WTC11 (cell line): ENCODE data around the gene INMT. TPM values are rescaled to one million over a fixed set of nuclear protein-coding genes. Genes with fewer than 3 reads are reported as not detected.

Experiments used
- ATAC-seq: fragments of 200-7000 bp; cut with Tn5 transposase; 2 replicates; pipeline ENCODE4 v1.10.0; 2021; ENCODE audit warnings: mild to moderate bottlenecking, moderate library complexity
- CTCF ChIA-PET: fragments of 300-600 bp; sonication (Branson Sonifier 250); formaldehyde crosslinking; loops from one replicate; lab custom pipeline; 2021; ENCODE audit warnings: antibody characterized with exemption; lab: Charles Lee
- POLR2A ChIA-PET: fragments of 350-600 bp; sonication (Branson Sonifier 250); formaldehyde crosslinking; loops from one replicate; lab custom pipeline; 2021; ENCODE audit warnings: antibody characterized with exemption; lab: Charles Lee
- DNase-seq: peaks from one replicate; pipeline ENCODE4 v3.0.0; 2021; ENCODE audit warnings: low spot score
- H3K27ac Mint-ChIP-seq: 2 replicates; pipeline ENCODE4 v1.8.0; 2021; ENCODE audit warnings: mixed read lengths
- H3K27me3 Mint-ChIP-seq: 2 replicates; pipeline ENCODE4 v1.8.0; 2021; ENCODE audit warnings: low read depth, mild to moderate bottlenecking, moderate library complexity, mixed read lengths
- H3K36me3 Mint-ChIP-seq: 2 replicates; pipeline ENCODE4 v1.8.0; 2021; ENCODE audit warnings: mixed read lengths
- H3K4me1 Mint-ChIP-seq: 2 replicates; pipeline ENCODE4 v1.8.0; 2022; ENCODE audit warnings: mixed read lengths
- H3K4me3 Mint-ChIP-seq: 2 replicates; pipeline ENCODE4 v1.8.0; 2021; ENCODE audit warnings: mild to moderate bottlenecking, moderate library complexity, mixed read lengths
- H3K9me3 Mint-ChIP-seq: 2 replicates; pipeline ENCODE4 v1.8.0; 2021; ENCODE audit warnings: mixed read lengths
- ATF3 ChIP-seq: sonication (generic); formaldehyde crosslinking; conservative IDR thresholded peaks from 2 replicates; pipeline ENCODE4 v1.8.1; 2022; ENCODE audit warnings: mild to moderate bottlenecking, missing genetic modification reagents
- CREB1 ChIP-seq: sonication (generic); formaldehyde crosslinking; IDR thresholded peaks from 2 replicates; pipeline ENCODE4 v1.8.0; 2023; ENCODE audit warnings: mild to moderate bottlenecking, missing genetic modification reagents
- GABPB1 ChIP-seq: sonication (generic); formaldehyde crosslinking; IDR thresholded peaks from 2 replicates; pipeline ENCODE4 v1.8.1; 2023; ENCODE audit warnings: mild to moderate bottlenecking, missing genetic modification reagents
- JAZF1 ChIP-seq: fragments of 250-450 bp; sonication (Bioruptor Pico); IDR thresholded peaks from 2 replicates; pipeline ENCODE4 v1.9.0; 2021; ENCODE audit warnings: moderate library complexity, mild to moderate bottlenecking, inconsistent platforms
- KAT7 ChIP-seq: sonication (generic); formaldehyde crosslinking; IDR thresholded peaks from 2 replicates; pipeline ENCODE4 v1.8.1; 2023; ENCODE audit warnings: missing genetic modification reagents, mild to moderate bottlenecking, borderline replicate concordance
- NFATC4 ChIP-seq: fragments of 250-450 bp; sonication (Bioruptor Pico); IDR thresholded peaks from 2 replicates; pipeline ENCODE4 v1.9.0; 2021; ENCODE audit warnings: mild to moderate bottlenecking
- NR1H2 ChIP-seq: sonication (generic); formaldehyde crosslinking; IDR thresholded peaks from 2 replicates; pipeline ENCODE4 v1.9.0; 2021; ENCODE audit warnings: mild to moderate bottlenecking, moderate library complexity, missing genetic modification reagents
- SOX15 ChIP-seq: fragments of 250-450 bp; sonication (Bioruptor Pico); IDR thresholded peaks from 2 replicates; pipeline ENCODE4 v1.9.0; 2021; ENCODE audit warnings: mild to moderate bottlenecking
- SP1 ChIP-seq: sonication (generic); formaldehyde crosslinking; conservative IDR thresholded peaks from 2 replicates; pipeline ENCODE4 v1.8.1; 2022; ENCODE audit warnings: missing genetic modification reagents
- STAT6 ChIP-seq: sonication (generic); formaldehyde crosslinking; conservative IDR thresholded peaks from 2 replicates; pipeline ENCODE4 v1.8.1; 2023; ENCODE audit warnings: mild to moderate bottlenecking, low read depth, missing genetic modification reagents, moderate library complexity
- TCF7 ChIP-seq: sonication (generic); formaldehyde crosslinking; IDR thresholded peaks from 2 replicates; pipeline ENCODE4 v1.8.0; 2022; ENCODE audit warnings: mild to moderate bottlenecking, low read depth, missing genetic modification reagents, moderate library complexity
- TEAD1 ChIP-seq: sonication (generic); formaldehyde crosslinking; IDR thresholded peaks from 2 replicates; pipeline ENCODE4 v1.8.0; 2022; ENCODE audit warnings: mild to moderate bottlenecking, missing genetic modification reagents
- USF2 ChIP-seq: sonication (generic); formaldehyde crosslinking; IDR thresholded peaks from 2 replicates; pipeline ENCODE4 v1.8.1; 2023; ENCODE audit warnings: mild to moderate bottlenecking, missing genetic modification reagents, moderate library complexity
- ZNF317 ChIP-seq: sonication (generic); formaldehyde crosslinking; IDR thresholded peaks from 2 replicates; pipeline ENCODE4 v1.8.1; 2023; ENCODE audit warnings: low read depth, mild to moderate bottlenecking, moderate library complexity, missing genetic modification reagents, borderline replicate concordance
- total RNA-seq: library from RNA; stranded (reverse); gene quantifications from 3 replicates; pipeline ENCODE4 v1.2.3, GENCODE V29; 2021
- TF ChIP-seq, protein P1 (sequence below): fragments of 250-450 bp; sonication (Bioruptor Pico); IDR thresholded peaks from 2 replicates; pipeline ENCODE4 v1.9.0; 2021; ENCODE audit warnings: moderate library complexity, mild to moderate bottlenecking, inconsistent platforms, borderline replicate concordance
- TF ChIP-seq, protein P2 (sequence below): sonication (generic); formaldehyde crosslinking; IDR thresholded peaks from 2 replicates; pipeline ENCODE4 v1.8.0; 2023; ENCODE audit warnings: missing genetic modification reagents
- TF ChIP-seq, protein P3 (sequence below): fragments of 250-450 bp; sonication (Bioruptor Pico); IDR thresholded peaks from 2 replicates; pipeline ENCODE4 v1.9.0; 2021; ENCODE audit warnings: mild to moderate bottlenecking, borderline replicate concordance

Gene INMT
- total RNA-seq, 1 experiment from 2014 or later, result 3.5 TPM

GRCh38 chr7:30789334-30789711 is 37.4 kb downstream of the INMT start:
- Mint-ChIP-seq H3K27ac (no peak overlapping the region), H3K4me3 (no peak overlapping the region), H3K27me3 (no peaks in the 10 kb centered on the region), H3K4me1 (peaks cover 7% of the 10 kb centered on the region; the same call in 1 of the 2 replicates), H3K36me3 (no peaks in the 10 kb centered on the region), H3K9me3 (no peaks in the 10 kb centered on the region)
- POLR2A ChIA-PET, result no interaction called here
- DNase-seq (no peak), ATAC-seq (no peak)
- CTCF ChIA-PET, result no interaction called here
- no peak for TF ChIP-seq KAT7 (CRISPR knock-in tag)

- Mint-ChIP-seq H3K4me3 (no peak overlapping the region), H3K36me3 (no peaks in the 10 kb centered on the region), H3K9me3 (no peaks in the 10 kb centered on the region), H3K27me3 (no peaks in the 10 kb centered on the region), H3K4me1 (peaks cover 7% of the 10 kb centered on the region; the same call in 1 of the 2 replicates), H3K27ac (no peak overlapping the region)
- ATAC-seq (no peak), DNase-seq (no peak)
- ChIA-PET CTCF (interaction anchor here (0.6 to 2.0 kb wide), 43 partner anchors 9 to 344 kb away, joined by 3 to 17 read pairs (median 4); partner anchors contain the start of genes CRHR2, GHRHR and MINDY4), POLR2A (no interaction called here)
- TF ChIP-seq, protein P1, sequence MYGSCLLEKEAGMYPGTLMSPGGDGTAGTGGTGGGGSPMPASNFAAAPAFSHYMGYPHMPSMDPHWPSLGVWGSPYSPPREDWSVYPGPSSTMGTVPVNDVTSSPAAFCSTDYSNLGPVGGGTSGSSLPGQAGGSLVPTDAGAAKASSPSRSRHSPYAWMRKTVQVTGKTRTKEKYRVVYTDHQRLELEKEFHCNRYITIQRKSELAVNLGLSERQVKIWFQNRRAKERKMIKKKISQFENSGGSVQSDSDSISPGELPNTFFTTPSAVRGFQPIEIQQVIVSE (CRISPR knock-in tag), result no peak
- TF ChIP-seq SOX15 (CRISPR knock-in tag), result no peak
- TF ChIP-seq ZNF317, result no peak
- no peak for TF ChIP-seq NFATC4 (CRISPR knock-in tag)
- TF ChIP-seq JAZF1 (CRISPR knock-in tag), result no peak
- TF ChIP-seq ATF3 (CRISPR knock-in tag), result no peak
- no peak for TF ChIP-seq GABPB1
- TF ChIP-seq USF2 (CRISPR knock-in tag), result no peak
- no peak for TF ChIP-seq SP1 (CRISPR knock-in tag)
- TF ChIP-seq, protein P2, sequence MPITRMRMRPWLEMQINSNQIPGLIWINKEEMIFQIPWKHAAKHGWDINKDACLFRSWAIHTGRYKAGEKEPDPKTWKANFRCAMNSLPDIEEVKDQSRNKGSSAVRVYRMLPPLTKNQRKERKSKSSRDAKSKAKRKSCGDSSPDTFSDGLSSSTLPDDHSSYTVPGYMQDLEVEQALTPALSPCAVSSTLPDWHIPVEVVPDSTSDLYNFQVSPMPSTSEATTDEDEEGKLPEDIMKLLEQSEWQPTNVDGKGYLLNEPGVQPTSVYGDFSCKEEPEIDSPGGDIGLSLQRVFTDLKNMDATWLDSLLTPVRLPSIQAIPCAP (CRISPR knock-in tag), result no peak
- TF ChIP-seq, protein P3, sequence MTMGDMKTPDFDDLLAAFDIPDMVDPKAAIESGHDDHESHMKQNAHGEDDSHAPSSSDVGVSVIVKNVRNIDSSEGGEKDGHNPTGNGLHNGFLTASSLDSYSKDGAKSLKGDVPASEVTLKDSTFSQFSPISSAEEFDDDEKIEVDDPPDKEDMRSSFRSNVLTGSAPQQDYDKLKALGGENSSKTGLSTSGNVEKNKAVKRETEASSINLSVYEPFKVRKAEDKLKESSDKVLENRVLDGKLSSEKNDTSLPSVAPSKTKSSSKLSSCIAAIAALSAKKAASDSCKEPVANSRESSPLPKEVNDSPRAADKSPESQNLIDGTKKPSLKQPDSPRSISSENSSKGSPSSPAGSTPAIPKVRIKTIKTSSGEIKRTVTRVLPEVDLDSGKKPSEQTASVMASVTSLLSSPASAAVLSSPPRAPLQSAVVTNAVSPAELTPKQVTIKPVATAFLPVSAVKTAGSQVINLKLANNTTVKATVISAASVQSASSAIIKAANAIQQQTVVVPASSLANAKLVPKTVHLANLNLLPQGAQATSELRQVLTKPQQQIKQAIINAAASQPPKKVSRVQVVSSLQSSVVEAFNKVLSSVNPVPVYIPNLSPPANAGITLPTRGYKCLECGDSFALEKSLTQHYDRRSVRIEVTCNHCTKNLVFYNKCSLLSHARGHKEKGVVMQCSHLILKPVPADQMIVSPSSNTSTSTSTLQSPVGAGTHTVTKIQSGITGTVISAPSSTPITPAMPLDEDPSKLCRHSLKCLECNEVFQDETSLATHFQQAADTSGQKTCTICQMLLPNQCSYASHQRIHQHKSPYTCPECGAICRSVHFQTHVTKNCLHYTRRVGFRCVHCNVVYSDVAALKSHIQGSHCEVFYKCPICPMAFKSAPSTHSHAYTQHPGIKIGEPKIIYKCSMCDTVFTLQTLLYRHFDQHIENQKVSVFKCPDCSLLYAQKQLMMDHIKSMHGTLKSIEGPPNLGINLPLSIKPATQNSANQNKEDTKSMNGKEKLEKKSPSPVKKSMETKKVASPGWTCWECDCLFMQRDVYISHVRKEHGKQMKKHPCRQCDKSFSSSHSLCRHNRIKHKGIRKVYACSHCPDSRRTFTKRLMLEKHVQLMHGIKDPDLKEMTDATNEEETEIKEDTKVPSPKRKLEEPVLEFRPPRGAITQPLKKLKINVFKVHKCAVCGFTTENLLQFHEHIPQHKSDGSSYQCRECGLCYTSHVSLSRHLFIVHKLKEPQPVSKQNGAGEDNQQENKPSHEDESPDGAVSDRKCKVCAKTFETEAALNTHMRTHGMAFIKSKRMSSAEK (CRISPR knock-in tag), result no peak
- TF ChIP-seq TCF7 (CRISPR knock-in tag), result no peak
- TF ChIP-seq TEAD1 (CRISPR knock-in tag), result no peak
- TF ChIP-seq NR1H2 (CRISPR knock-in tag), result no peak
- no peak for TF ChIP-seq STAT6 (CRISPR knock-in tag)
- no peak for TF ChIP-seq CREB1
Measured at GRCh38 chr7:30790356-30790755, 38.4 kb downstream of the INMT start.
